AML-193 (cell line): ENCODE measurements around the gene SLC16A10.
"Not testable (repeated sequence)": the region's sequence is repeated elsewhere in the genome, so short reads cannot be mapped to it uniquely, and the experiment has no call there.

Source experiments
- DNase-seq, 2 experiments: peaks; one replicate each; lab custom pipeline; 2025; lab: John Stamatoyannopoulos, UW

SLC16A10 gene

DNA sequence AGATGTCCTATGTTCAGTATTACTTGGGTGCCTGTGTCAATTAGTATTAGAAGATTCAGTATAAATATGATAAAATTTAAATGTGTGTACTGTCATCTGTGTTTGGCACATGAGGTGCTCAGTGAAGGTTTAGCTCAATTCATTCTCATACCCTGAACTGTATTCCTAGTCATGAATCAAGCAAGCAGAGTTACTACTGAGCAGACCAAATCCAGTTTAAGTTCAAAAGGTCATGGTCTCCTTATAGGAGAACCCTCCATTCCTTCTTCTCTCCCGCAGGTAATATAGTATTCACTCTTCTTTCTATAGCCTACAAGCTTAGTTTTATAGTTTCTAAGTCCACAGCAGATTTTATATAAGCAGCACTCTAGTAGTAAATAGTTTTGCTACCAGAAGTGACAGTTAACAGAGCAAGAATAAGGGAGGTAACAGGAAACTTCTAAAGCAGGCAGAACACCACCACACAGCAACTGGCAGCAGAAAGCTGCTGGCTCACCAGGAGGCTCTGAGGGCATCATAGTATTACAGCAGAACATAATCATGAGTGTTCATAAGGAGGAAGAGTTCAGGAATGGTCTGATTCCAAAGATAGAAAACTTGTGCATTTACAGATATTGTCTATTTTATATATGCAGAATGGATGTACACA, 133.2 kb downstream of the SLC16A10 start:
- DNase-seq = no peak

DNA sequence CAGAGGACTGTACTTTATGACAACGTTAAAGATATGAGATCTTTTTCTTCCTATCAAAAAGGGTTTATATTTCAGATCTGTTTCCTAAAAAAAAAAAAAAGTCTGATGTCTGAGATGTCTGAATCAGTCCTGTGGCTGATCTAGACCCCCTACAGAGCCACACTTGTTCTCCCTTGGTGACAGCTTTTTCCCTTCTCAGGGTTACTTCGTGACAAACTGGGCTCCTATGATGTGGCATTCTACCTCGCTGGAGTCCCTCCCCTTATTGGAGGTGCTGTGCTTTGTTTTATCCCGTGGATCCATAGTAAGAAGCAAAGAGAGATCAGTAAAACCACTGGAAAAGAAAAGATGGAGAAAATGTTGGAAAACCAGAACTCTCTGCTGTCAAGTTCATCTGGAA, 134.5 kb downstream of the SLC16A10 start:
- no peak for DNase-seq

DNA sequence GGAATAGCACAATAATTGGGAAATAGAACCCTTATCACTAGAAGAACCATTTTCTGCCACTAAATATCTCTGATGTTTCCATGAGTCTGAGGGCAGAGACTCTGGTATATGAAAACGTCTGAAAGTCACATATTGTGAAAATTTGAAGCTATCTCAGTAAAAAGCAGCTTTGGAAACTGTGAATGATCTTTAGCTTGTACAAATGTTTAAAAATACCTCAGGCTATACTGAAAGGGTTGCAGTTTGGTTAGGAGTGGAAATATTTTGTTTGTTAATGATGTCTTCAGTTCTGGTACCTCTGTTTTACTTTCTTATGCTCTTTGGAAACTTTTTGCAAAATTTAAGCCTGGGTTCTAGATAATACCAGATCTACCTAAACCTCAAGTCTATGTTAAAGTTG, 135.0 kb downstream of the SLC16A10 start:
- no peak for DNase-seq

DNA sequence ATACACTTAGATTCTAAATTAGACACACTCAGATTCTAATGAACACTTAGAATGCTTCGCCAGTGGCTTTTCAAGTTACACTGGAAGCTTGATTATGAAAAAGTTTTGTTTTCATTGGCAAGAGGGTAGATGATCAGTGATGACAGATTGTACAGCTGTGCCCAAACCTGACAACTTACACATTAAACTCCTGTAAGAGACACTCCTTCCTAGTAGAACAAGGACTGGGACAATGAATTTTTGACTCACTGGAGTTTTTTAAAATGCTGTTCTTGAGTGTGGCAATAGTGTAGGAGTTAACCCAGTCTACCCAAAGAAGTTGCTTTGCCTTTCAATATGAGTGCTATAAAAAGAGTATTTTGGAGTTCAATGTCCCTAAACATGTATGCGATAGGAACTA, 140.8 kb downstream of the SLC16A10 start:
- DNase-seq = no peak

DNA sequence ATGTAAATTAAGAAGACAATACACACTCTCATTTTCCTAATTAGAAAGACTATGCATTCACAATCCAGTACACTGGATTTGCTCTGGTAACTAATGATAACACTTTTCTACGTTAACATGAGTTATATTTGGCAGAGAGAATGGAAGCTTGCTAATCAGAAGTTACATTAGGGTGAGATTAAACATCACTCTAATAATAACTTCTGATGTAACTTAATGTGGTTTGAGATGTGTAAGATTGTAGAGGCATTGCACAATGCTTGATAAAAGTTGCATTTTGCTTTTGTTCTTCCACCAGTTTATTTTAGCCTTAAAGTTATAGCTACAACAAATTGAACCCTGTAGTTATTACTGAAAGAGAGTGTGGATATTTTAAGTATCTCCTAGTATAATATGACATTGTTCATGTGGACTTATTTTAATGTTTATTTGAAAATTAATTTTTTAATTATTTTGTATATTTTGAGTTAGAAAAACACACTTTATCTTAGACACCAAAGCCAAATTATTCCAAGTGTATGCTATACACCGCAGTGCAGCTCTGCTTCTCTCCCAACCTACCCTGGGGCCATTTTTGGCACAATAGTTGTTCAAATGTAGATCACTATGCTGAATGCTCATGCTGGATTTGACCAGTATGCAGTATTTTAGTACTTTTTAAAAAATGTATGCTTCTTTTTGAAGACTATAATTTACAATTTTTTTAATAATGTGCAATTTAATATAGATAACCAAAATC, 143.2 kb downstream of the SLC16A10 start:
- DNase-seq = peak; percentile 81 to 93

DNA sequence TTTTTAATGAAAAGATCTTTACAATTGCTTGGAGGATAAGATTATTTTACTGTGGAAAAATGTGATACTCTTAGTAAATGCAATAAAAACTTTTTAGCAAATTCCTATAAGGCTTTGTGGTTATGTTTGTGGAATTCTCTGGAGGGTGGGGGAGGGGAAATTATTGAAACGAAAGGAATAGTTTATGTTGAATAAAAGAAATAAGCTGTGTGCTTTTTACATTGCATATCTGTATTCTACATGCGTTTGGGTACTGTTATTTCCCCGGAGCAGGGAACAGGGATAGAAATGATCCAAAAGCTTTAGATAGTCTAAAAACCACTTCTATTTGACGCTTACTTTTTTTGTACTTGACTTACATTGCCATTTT, 143.8 kb downstream of the SLC16A10 start:
- no peak for DNase-seq

DNA sequence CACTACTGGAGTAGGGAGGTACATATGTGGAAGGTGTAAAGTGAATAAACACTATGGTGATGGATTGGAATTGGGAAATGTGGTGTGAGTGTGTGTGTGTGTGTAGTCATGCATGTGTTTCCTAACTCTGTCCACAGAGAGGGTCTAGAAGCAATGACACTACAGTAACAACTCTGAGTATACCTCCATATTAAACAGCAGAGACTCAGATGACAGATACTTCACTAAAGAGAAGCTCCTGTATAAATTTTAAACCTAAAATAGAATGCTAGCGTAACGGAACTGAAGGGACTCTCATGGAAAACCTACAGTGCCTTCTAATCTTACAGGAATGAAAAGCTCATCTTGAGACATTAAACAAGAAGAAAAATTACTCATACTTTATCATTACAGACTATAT, 150.5 kb downstream of the SLC16A10 start:
- no peak for DNase-seq

DNA sequence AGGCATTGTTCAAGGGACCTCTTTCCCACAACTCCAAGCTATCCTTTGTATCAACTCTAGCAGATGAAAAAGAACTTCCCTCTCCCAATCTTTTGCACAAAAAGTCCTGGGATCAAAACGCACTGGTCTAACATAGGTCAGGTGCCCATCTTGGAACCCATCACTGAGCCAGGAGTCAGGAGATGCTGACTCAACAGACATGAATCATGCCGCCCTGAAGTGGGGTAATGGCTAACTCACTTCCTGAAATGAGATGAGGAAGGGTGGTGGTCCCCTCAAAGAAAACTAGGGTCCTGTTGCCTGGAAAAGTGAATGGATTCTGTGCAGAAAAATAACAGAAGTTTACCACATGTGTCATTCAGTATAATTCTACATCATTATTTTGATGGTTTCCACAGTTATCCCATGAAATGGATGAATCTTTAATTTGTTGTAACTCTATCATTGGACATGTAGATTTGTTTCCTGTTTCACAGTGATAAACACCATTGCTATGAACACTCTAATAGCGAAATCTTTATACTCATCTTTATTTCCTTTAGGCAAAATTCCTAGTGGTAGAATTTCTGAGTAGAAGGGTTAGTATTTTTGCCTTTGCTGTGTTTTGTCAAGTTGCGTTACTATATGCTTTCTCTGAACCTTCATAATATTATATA, 151.3 kb downstream of the SLC16A10 start:
- no peak for DNase-seq

DNA sequence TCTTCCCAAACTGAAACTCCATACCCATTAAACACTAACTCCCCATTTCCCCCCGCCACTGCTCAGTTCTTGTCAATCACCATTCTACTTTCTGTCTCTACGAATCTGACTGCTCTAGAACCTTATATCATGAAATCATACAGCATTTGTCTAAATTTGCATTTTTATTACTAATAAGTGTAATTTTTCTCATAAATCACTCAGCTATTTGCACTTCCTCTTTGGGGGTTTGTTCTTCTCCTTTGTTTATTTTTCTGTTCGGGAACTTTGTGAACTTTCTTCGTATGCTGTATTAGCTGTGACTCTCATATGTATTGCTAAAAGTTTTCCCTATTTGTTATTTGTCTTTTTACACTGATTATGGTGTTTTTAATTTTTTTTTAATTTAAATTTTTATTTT, 152.2 kb downstream of the SLC16A10 start:
- DNase-seq = no peak

DNA sequence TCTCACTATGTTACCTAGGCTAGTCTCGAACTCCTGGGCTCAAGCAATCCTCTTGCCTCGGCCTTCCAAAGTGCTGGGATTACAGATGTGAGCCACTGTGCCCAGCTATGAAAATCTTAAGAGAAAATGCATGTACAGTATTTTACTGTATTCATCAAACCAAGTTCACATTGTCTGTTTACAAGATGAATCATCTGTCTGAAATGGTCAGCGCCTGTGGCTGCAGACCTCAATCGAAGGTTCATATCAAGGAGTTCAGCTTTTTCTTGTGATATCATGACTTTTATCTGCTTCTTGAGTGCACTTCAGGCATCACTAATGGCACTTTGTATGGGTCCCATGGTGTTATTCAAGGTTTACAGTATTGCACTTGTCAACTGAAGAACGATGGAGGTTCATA, 155.1 kb downstream of the SLC16A10 start:
- DNase-seq = no peak

DNA sequence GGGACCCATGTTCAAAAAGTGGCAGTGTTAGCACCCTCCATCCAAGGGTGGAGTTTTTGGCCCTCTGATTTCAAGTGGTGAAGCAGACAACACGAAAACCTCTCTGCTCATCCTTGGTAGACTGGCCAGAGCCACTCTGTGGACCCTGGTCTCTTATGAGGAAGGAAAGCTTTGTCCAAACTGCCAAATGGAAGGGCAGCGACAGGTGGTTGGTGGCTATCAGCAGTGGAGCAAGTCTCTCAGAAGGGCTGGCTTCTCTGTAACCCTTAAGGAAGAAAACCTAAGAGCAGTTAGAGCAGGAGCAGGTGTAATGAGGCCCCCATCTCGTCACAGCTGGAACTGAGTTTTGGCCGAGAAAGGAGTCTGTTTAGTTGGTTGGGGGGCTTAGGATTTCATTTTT, 155.8 kb downstream of the SLC16A10 start:
- no peak for DNase-seq

DNA sequence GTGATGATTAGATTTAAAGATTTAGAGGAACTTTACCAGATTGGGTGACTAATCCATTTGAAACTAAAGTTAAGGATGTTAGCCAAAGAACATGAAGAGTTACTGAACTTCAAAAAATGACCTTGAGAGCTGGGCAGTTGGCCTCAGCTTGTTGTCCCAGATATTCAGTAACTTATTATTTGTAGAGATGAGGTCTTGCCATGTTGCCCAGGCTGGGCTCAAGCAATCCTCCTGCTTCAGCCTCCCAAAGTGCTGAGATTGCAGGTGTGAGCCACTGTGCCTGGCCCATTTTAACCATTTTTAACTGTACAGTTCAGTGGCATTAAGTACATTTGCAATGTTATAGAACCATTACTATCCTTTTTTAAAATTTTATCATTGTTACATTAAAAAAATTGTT, 161.5 kb downstream of the SLC16A10 start:
- DNase-seq = no peak

DNA sequence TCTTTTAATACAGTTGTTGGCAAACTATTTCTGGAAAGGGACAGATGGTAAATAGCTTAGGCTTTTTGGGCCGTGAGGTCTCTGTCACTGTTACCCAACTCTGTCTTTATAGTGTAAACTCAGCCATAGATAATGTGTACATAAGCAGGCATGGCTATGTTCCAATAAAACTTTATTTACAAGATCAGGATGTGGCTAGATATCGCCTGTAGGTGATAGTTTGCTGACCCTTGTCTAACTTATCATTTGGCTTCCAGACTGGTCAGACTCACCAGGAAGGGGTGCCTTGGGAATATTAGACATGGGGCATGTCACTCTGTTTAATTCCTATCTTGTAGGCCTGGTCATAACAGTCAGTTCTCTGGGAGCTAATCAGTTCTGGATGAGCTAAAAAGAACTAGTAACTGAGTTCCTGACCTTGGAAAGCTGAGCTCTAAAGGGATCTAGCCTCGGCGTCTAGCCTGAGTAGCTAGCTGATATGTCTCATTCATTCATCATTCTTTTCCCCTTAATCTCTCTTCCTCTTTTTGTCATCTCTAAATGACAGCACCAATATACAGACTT, 163.6 kb downstream of the SLC16A10 start:
- no peak for DNase-seq

DNA sequence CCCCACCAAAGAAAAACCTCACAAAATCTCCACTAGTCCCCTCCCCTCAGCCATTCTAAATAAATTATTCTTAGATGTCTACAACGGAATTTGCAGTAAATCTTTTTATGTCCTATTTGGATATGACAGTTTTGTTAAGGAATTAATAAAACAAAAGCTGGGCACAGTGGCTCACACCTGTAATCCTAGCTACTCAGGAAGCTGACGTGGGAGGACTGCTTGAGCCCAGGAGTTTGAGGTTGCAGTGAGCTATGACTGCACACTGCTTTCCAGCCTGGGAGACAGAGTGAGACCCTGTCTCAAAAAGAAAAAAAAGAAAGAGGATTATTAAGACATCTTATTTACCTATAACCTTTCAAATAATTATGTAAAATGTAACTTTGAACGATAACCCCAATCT, 165.4 kb downstream of the SLC16A10 start:
- DNase-seq = no peak

DNA sequence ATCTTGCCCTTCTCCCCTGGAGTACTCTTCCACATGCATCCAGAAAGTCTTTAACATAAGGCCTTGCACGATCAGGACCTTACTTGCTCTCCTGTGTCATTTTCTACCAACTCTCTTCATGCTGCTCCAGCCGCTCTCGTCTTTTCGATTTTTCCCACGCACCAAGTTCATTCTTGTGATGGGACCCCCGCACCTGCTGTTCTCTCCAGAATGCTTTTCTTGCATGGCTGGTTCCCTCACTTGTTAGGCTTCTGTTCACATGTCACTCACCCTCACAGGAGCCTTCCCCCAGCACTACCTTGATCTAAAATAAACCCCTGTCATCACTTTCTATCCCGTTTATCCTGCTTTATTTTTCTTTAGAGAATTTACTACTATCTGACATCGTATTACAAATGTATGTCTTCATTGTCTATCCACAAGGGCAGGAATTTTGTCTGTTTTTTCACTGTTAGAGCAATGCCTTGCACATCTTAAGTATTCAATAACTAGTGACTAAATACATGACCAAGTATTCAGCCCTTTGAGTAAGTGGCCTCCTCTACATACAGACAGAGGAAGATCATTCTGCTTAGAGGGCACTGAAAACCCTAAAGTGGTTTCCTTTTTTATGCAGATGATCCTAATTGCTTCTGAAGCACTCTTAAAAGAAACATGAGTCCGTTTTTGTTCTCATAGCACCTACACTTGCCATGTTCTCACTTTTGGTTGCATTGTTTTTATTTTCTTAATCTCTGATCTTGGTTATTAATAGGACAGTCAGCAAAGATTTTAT, 166.9 kb downstream of the SLC16A10 start:
- DNase-seq = no peak

DNA sequence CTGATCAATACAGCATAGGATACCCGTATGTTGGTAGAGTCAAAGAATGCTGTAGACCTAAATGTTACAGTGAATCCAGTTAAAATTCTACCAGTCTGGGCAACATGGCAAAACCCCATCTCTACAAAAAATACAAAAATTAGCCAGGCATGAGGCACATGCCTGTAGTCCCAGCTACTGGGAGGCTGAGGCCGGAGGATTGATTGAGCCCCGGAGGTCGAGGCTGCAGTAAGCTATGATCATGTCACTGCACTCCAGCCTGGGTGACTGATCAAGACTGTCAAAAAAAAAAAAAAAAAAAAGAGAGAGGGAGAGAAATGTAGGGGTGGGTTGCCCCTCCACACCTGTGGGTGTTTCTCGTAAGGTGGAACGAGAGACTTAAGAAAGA, 167.5 kb downstream of the SLC16A10 start:
- no peak for DNase-seq

DNA sequence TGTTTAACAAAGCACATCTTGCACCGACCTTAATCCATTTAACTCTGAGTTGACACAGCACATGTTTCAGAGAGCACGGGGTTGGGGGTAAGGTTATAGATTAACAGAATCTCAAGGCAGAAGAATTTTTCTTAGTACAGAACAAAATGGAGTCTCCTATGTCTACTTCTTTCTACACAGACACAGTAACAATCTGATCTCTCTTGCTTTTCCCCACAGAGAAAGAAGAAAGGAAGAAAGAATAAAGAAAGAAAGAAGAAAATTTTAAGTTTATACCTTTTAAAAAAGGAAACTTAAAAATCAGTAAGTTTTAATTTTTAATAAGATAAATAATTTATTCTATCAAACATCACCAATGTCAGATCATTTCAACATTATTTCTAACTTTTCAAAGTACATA, 168.5 kb downstream of the SLC16A10 start:
- not testable (repeated sequence) for DNase-seq

DNA sequence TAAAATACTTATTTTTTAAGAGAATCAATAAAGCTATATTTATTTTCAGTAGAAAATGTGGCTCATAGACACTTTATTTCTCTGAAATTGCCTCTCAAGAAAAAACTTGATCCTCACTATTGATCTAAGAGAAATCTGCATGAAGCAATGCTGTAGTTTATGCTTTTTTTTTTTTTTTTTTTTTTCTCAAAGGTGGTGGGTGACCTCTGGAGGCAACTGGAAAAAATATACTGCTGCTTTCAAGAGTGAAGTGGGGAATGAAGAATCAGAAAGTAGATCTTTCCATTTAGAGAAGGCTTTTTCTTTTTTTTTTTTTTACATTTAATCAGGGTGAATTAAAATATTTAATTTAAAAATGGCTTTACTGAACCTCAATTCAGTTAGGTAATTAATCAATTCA, 169.3 kb downstream of the SLC16A10 start:
- DNase-seq = no peak

DNA sequence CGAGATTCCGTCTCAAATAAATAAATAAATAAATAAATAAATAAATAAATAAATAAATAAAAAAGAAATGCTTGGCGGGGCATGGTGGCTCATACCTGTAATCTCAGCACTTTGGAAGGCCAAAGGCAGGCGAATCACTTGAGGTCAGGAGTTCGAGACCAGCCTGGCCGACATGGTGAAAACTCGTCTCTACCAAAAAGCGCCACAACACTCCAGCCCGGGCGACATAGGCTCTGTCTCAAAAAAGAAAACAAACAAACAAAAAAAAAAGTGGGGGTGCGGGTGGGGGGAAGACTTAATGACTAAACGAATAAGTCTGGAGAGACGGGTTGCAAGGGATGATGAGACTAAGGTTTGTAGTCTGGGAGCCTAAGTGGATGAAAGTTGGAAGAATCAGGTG, 170.7 kb downstream of the SLC16A10 start:
- DNase-seq = no peak

DNA sequence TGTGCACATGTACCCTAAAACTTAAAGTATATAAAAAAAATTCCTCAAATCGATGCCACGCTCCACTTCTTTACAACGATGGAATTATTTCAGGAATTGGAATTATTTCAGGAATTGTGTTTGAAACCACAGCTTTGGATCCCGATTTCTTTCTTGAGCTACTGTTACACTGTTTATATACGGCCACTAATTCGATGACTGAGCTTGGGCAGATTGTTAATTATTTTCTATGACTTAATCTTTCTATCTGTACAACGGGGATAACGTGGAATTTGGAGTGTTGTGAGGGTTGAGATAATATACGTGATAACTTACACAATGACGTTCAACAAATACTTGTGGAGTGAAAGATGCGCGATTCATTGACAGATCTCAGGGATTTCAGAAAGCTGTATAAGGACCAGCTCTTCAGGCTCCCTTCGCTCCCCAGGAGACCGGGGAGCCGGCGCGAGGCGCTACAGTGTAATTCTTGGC, 171.3 kb downstream of the SLC16A10 start:
- DNase-seq = no peak

DNA sequence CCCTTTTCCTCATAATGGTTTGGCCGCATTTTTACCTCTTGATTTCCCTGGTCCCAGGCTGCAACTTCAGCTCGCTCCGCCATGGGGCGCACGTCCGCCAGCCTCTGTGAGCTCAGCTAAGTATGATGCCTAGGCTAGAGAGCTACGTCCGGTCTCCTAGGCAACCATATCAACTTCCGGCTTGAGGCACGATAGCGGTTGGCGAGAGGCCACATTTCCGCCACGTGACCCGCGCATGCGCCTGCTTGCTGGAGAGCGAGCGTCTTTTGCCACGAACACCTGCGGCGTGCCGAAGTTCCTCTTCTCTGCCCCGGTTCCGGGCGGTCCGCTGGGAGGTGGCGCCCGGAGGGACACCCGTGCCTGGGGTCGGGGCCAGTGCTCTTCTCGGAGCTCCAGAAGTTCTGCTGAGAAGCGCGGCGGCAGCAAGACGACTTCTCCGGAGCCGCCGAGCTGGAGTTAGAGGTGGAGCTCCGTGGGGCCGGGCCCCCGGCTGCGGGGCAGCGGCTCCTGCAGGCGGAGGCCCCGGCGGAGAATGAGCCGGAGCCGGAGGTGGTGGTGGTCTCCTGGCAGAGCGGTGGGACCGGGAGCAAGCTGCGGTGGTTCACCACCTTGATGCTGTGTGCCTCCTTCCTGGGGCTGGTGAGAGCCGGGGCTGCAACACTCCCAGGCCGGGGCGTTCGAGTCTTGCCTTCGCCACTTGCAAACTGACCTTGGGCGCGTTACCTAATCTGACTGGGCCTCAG, 172.0 kb downstream of the SLC16A10 start:
- peak; percentile 99 to 100 for DNase-seq
